Keratinocyte (primary cell): ENCODE results near the gene KSR1. TPM values are rescaled to one million over a fixed set of nuclear protein-coding genes. Genes with fewer than 3 reads are reported as not detected.
"Not testable (repeated sequence)": the region's sequence is repeated elsewhere in the genome, so short reads cannot be mapped to it uniquely, and the experiment has no call there.

Source experiments
- DNase-seq: peaks from one replicate; pipeline ENCODE4 v3.0.0-alpha.2; 2011; ENCODE audit warnings: low read depth, missing footprints, low spot score
- FAIRE-seq: peaks from 2 replicates; lab custom pipeline; 2011; peaks lifted over from hg19 to GRCh38; lab: Jason Lieb, UNC
- H2AFZ ChIP-seq: 2 replicates; pipeline ENCODE4 v1.6.0; 2012; ENCODE audit warnings: low read length, control low read depth, inconsistent platforms; ENCODE audit not compliant: control insufficient read depth
- H3K27ac ChIP-seq: 2 replicates; pipeline ENCODE4 v1.5.1; 2011; ENCODE audit warnings: low read length; ENCODE audit not compliant: control insufficient read depth, insufficient read depth
- H3K27me3 ChIP-seq: 3 replicates; pipeline ENCODE4 v1.6.0; 2011; ENCODE audit warnings: low read length; ENCODE audit not compliant: control insufficient read depth, insufficient read depth; ENCODE audit errors: extremely low read depth
- H3K36me3 ChIP-seq, 2 experiments: 2 replicates in 1 of 2; 3 replicates in 1 of 2; pipeline ENCODE4 v1.5.1; 2011; ENCODE audit warnings: low read length in 2 of 2, mild to moderate bottlenecking in 1 of 2; ENCODE audit not compliant: control insufficient read depth in 2 of 2, insufficient read depth in 2 of 2; ENCODE audit errors: extremely low read depth in 1 of 2
- H3K4me1 ChIP-seq: 3 replicates; pipeline ENCODE4 v1.5.1; 2011; ENCODE audit warnings: low read length; ENCODE audit not compliant: control insufficient read depth, insufficient read depth; ENCODE audit errors: extremely low read depth
- H3K4me2 ChIP-seq: 3 replicates; pipeline ENCODE4 v1.6.0; 2011; ENCODE audit warnings: low read depth, low read length; ENCODE audit not compliant: control insufficient read depth, insufficient read depth; ENCODE audit errors: extremely low read depth
- H3K4me3 ChIP-seq, 3 experiments: fragments of 200-600 bp in 1 of 3; sonication (generic) in 1 of 3; 2 replicates in 2 of 3; 3 replicates in 1 of 3; pipeline ENCODE4 v1.5.1; 2011 to 2016; ENCODE audit warnings: low read length in 3 of 3, mild to moderate bottlenecking in 3 of 3, control low read depth in 2 of 3, inconsistent platforms in 1 of 3, low read depth in 1 of 3, mixed read lengths in 1 of 3, mixed run types in 1 of 3, moderate library complexity in 1 of 3; ENCODE audit not compliant: control insufficient read depth in 2 of 3, insufficient read depth in 2 of 3; ENCODE audit errors: extremely low read depth in 1 of 3
- H3K79me2 ChIP-seq: 2 replicates; pipeline ENCODE4 v1.6.0; 2012; ENCODE audit warnings: low read length; ENCODE audit not compliant: control insufficient read depth, insufficient read depth
- H3K9ac ChIP-seq: 3 replicates; pipeline ENCODE4 v1.6.0; 2011; ENCODE audit warnings: low read length; ENCODE audit not compliant: control insufficient read depth, insufficient read depth; ENCODE audit errors: extremely low read depth
- H3K9me1 ChIP-seq: 3 replicates; pipeline ENCODE4 v1.6.0; 2011; ENCODE audit warnings: low read length; ENCODE audit not compliant: control insufficient read depth, insufficient read depth; ENCODE audit errors: extremely low read depth
- H3K9me3 ChIP-seq: 2 replicates; pipeline ENCODE4 v1.5.1; 2012; ENCODE audit warnings: low read depth, low read length; ENCODE audit not compliant: control insufficient read depth
- H4K20me1 ChIP-seq: 3 replicates; pipeline ENCODE4 v1.6.0; 2011; ENCODE audit warnings: low read length; ENCODE audit not compliant: control insufficient read depth, insufficient read depth; ENCODE audit errors: extremely low read depth
- EZH2 ChIP-seq: IDR thresholded peaks from one replicate; pipeline ENCODE4 v1.6.1; 2012; ENCODE audit warnings: inconsistent platforms, mild to moderate bottlenecking, low read length, moderate library complexity
- dilution Hi-C: fragments of 300-500 bp; cut with MboI; formaldehyde crosslinking; loops from one replicate; pipeline ENCODE4 v1.7.0; 2020; ENCODE audit warnings: low sequenced_read_pairs; ENCODE audit not compliant: extremely low pct_ligation_motif_present
- polyA plus RNA-seq, 5 experiments: library from polyadenylated mRNA; depleted of rRNA in 3 of 5; stranded (reverse) in 3 of 5; stranded (forward) in 1 of 5; unstranded in 1 of 5; fragments of >200 nt; gene quantifications; 1 replicate in 1 of 5; 2 replicates in 3 of 5; 3 replicates in 1 of 5; pipeline versions ENCODE4 v1.2.1 to v1.2.3, GENCODE V29; 2011 to 2012; ENCODE audit warnings: missing spikeins in 2 of 5, low read depth in 1 of 5, low replicate concordance in 1 of 5
- TF ChIP-seq, protein P1 (sequence below), 3 experiments: IDR thresholded peaks in 1 of 3; conservative IDR thresholded peaks in 1 of 3; optimal IDR thresholded peaks in 1 of 3; 2 replicates in 2 of 3; 3 replicates in 1 of 3; pipeline versions ENCODE3 to v1.5.1; 2011; ENCODE audit warnings: low read length in 3 of 3, mild to moderate bottlenecking in 3 of 3, moderate library complexity in 2 of 3, control low read depth in 1 of 3, inconsistent platforms in 1 of 3; ENCODE audit not compliant: insufficient read depth in 2 of 3; ENCODE audit errors: extremely low read depth in 1 of 3

The KSR1 gene
- polyA plus RNA-seq, 1 donor (not counting 4 experiments of a cell fraction or from before 2014, with no cell fraction given), result 1.3 TPM

DNA sequence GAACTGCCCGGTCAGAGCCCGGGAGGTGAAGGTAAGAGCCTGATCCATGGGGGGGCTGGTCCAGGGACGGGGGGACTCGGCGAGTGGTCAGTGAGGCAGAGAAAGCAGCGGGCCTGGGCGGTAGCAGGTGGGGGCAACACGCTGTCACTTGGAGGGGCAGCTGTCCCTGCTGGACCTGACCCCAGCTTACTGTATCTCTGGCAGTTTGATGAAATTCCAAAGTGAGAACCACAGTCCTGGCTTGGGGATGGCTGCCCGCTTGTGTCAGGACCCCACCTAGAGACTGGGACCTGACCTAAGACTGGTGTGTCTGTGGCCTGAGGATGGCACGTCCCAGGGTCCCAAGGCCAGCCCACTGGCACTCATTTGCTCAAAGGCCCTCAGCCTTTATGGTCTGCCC lies 35.1 kb upstream of the KSR1 start:
- no peak overlapping the region for H3K4me2 ChIP-seq
- no peaks in the 10 kb centered on the region for H4K20me1 ChIP-seq
- H3K4me3 ChIP-seq, result no peak overlapping the region
- no peaks in the 10 kb centered on the region for H3K9me3 ChIP-seq
- no peaks in the 10 kb centered on the region for H3K36me3 ChIP-seq
- no peaks in the 10 kb centered on the region for H3K27me3 ChIP-seq
- FAIRE-seq (no peak), DNase-seq (no peak)
- no peaks in the 10 kb centered on the region for H3K4me1 ChIP-seq
- H3K9me1 ChIP-seq, result no peaks in the 10 kb centered on the region
- H3K27ac ChIP-seq, result no peak overlapping the region
- dilution Hi-C loops, result no loop called here
- no peak overlapping the region for H3K9ac ChIP-seq
- no peaks in the 10 kb centered on the region for H3K79me2 ChIP-seq
- TF ChIP-seq EZH2, result no peak
- TF ChIP-seq, protein P1, sequence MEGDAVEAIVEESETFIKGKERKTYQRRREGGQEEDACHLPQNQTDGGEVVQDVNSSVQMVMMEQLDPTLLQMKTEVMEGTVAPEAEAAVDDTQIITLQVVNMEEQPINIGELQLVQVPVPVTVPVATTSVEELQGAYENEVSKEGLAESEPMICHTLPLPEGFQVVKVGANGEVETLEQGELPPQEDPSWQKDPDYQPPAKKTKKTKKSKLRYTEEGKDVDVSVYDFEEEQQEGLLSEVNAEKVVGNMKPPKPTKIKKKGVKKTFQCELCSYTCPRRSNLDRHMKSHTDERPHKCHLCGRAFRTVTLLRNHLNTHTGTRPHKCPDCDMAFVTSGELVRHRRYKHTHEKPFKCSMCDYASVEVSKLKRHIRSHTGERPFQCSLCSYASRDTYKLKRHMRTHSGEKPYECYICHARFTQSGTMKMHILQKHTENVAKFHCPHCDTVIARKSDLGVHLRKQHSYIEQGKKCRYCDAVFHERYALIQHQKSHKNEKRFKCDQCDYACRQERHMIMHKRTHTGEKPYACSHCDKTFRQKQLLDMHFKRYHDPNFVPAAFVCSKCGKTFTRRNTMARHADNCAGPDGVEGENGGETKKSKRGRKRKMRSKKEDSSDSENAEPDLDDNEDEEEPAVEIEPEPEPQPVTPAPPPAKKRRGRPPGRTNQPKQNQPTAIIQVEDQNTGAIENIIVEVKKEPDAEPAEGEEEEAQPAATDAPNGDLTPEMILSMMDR (optimal IDR thresholded peaks at IDR 0.05 in 1 of 3, IDR thresholded peaks at IDR 0.05 in 1 of 3, conservative IDR thresholded peaks at IDR 0.05 in 1 of 3; ENCODE audit: extremely low read depth in 1 of 3, insufficient read depth in 2 of 3, low read length in 3 of 3), result no peak
- no peak overlapping the region for H2AFZ ChIP-seq

DNA sequence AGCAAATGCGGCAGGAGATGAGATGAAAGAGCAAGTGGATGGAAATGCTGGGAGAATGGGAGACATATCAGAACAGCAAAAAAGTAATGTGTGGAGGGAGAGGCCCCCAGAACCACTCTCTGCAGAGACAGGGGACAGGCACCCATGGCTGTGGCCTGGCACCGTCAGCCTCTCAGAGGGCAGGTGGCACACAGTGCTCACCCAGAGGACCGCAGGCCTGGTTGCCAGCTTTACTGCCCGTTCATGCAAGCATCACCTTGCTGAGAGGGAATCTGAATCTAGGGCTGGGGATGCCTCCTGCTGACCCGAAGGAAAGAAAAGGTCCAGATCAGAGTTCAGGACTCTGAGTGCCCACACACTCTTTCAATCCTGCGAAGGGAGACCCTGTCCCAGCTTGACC lies 34.6 kb upstream of the KSR1 start:
- H3K4me1 ChIP-seq, H3K9ac ChIP-seq, H3K79me2 ChIP-seq, DNase-seq, H4K20me1 ChIP-seq, FAIRE-seq, H3K9me1 ChIP-seq, H3K36me3 ChIP-seq, H3K4me2 ChIP-seq, H3K27me3 ChIP-seq, dilution Hi-C loops, H2AFZ ChIP-seq, H3K27ac ChIP-seq, H3K9me3 ChIP-seq, H3K4me3 ChIP-seq: not testable (repeated sequence)

GRCh38 chr17:27422601-27423000 lies 33.6 kb upstream of the KSR1 start:
- no peaks in the 10 kb centered on the region for H3K27me3 ChIP-seq
- H3K9ac ChIP-seq, result no peak overlapping the region
- H3K9me1 ChIP-seq, result no peaks in the 10 kb centered on the region
- no peaks in the 10 kb centered on the region for H3K9me3 ChIP-seq
- no peaks in the 10 kb centered on the region for H3K79me2 ChIP-seq
- no peak for DNase-seq
- no peak for TF ChIP-seq EZH2
- TF ChIP-seq, protein P1 (optimal IDR thresholded peaks at IDR 0.05 in 1 of 3, IDR thresholded peaks at IDR 0.05 in 1 of 3, conservative IDR thresholded peaks at IDR 0.05 in 1 of 3; ENCODE audit: extremely low read depth in 1 of 3, insufficient read depth in 2 of 3, low read length in 3 of 3), result no peak
- H3K36me3 ChIP-seq, result no peaks in the 10 kb centered on the region
- H4K20me1 ChIP-seq, result no peaks in the 10 kb centered on the region
- no peaks in the 10 kb centered on the region for H3K4me1 ChIP-seq
- FAIRE-seq, result no peak
- H2AFZ ChIP-seq, result no peak overlapping the region
- no peak overlapping the region for H3K4me2 ChIP-seq
- no peak overlapping the region for H3K27ac ChIP-seq
- dilution Hi-C loops, result no loop called here
- H3K4me3 ChIP-seq, result no peak overlapping the region
